ENCODE results near the gene PXDN. TPM values are rescaled to one million over a fixed set of nuclear protein-coding genes. Genes with fewer than 3 reads are reported as not detected.

The PXDN gene
- total RNA-seq, 2 donors from 2014 or later = 9.5 to 20.0 TPM

GRCh38 chr2:1606421-1607235 lies 137.7 kb downstream of the PXDN start:
- H3K9ac ChIP-seq (ENCODE audit: low read depth in 2 of 2, low read length in 2 of 2) = no peak overlapping the region
- no peak for DNase-seq
- no peak for TF ChIP-seq CTCF (IDR thresholded peaks at IDR 0.05)
- H3K4me1 ChIP-seq = no peaks in the 10 kb centered on the region
- no peaks in the 10 kb centered on the region for H3K27me3 ChIP-seq
- intact Hi-C loops (cut with DNase I) = no loop called here
- no peak overlapping the region for H3K27ac ChIP-seq
- no peaks in the 10 kb centered on the region for H3K9me3 ChIP-seq
- H3K4me3 ChIP-seq = no peak overlapping the region
- H3K36me3 ChIP-seq = no peaks in the 10 kb centered on the region

GRCh38 chr2:1606046-1606400 lies 138.3 kb downstream of the PXDN start:
- H3K27ac ChIP-seq = no peak overlapping the region
- DNase-seq = no peak
- no peak overlapping the region for H3K9ac ChIP-seq (ENCODE audit: low read depth in 2 of 2, low read length in 2 of 2)
- no peaks in the 10 kb centered on the region for H3K36me3 ChIP-seq
- TF ChIP-seq CTCF (IDR thresholded peaks at IDR 0.05) = no peak
- intact Hi-C loops (cut with DNase I) = no loop called here
- H3K27me3 ChIP-seq = no peaks in the 10 kb centered on the region
- no peaks in the 10 kb centered on the region for H3K9me3 ChIP-seq
- H3K4me1 ChIP-seq = no peaks in the 10 kb centered on the region
- H3K4me3 ChIP-seq = no peak overlapping the region

- H3K4me3 ChIP-seq = no peak overlapping the region
- no peaks in the 10 kb centered on the region for H3K9me3 ChIP-seq
- DNase-seq = no peak
- H3K27ac ChIP-seq = no peak overlapping the region
- intact Hi-C loops (cut with DNase I) = no loop called here
- no peaks in the 10 kb centered on the region for H3K27me3 ChIP-seq
- TF ChIP-seq CTCF (IDR thresholded peaks at IDR 0.05) = no peak
- H3K4me1 ChIP-seq = no peaks in the 10 kb centered on the region
- H3K9ac ChIP-seq (ENCODE audit: low read depth in 2 of 2, low read length in 2 of 2) = no peak overlapping the region
- no peaks in the 10 kb centered on the region for H3K36me3 ChIP-seq
Observed at GRCh38 chr2:1605102-1606045, 138.9 kb downstream of the PXDN start.

- no peaks in the 10 kb centered on the region for H3K27me3 ChIP-seq
- no peak overlapping the region for H3K27ac ChIP-seq
- H3K36me3 ChIP-seq = no peaks in the 10 kb centered on the region
- intact Hi-C loops (cut with DNase I) = loop anchor here (5.0 kb wide), 1 partner anchor 54 kb away; no protein-coding TSS in a partner anchor
- DNase-seq = no peak
- H3K9ac ChIP-seq (ENCODE audit: low read depth in 2 of 2, low read length in 2 of 2) = no peak overlapping the region
- H3K4me3 ChIP-seq = no peak overlapping the region
- no peaks in the 10 kb centered on the region for H3K9me3 ChIP-seq
- no peaks in the 10 kb centered on the region for H3K4me1 ChIP-seq
- no peak for TF ChIP-seq CTCF (IDR thresholded peaks at IDR 0.05)
Observed at GRCh38 chr2:1603521-1603920, 140.8 kb downstream of the PXDN start.

GRCh38 chr2:1603059-1603458 lies 141.3 kb downstream of the PXDN start:
- H3K27ac ChIP-seq = no peak overlapping the region
- no peak for DNase-seq
- H3K36me3 ChIP-seq = no peaks in the 10 kb centered on the region
- intact Hi-C loops (cut with DNase I) = loop anchor here (5.0 kb wide), 1 partner anchor 54 kb away; no protein-coding TSS in a partner anchor
- no peaks in the 10 kb centered on the region for H3K27me3 ChIP-seq
- H3K9ac ChIP-seq (ENCODE audit: low read depth in 2 of 2, low read length in 2 of 2) = no peak overlapping the region
- H3K9me3 ChIP-seq = no peaks in the 10 kb centered on the region
- no peak overlapping the region for H3K4me3 ChIP-seq
- no peak for TF ChIP-seq CTCF (IDR thresholded peaks at IDR 0.05)
- no peaks in the 10 kb centered on the region for H3K4me1 ChIP-seq
